H9 (cell line): ENCODE measurements around the gene NHS. TPM values are rescaled to one million over a fixed set of nuclear protein-coding genes. Genes with fewer than 3 reads are reported as not detected.

Experiments used
- DNase-seq: peaks from one replicate; pipeline ENCODE4 v3.0.0-alpha.2; 2017
- H2AFZ ChIP-seq: one replicate; pipeline ENCODE4 v1.6.1; 2013; ENCODE audit warnings: mild to moderate bottlenecking, low read length, control low read depth, moderate library complexity
- H2AK5ac ChIP-seq: 2 replicates; pipeline ENCODE4 v1.6.1; 2013; ENCODE audit warnings: low read length, control low read depth, mixed read lengths; ENCODE audit not compliant: insufficient read length
- H2BK120ac ChIP-seq: one replicate; pipeline ENCODE4 v1.6.1; 2013; ENCODE audit warnings: low read depth, mild to moderate bottlenecking, low read length, control low read depth, inconsistent platforms; ENCODE audit not compliant: poor library complexity, severe bottlenecking
- H2BK12ac ChIP-seq: 2 replicates; pipeline ENCODE4 v1.6.1; 2013; ENCODE audit warnings: low read length, control low read depth, mixed read lengths, low read depth; ENCODE audit not compliant: insufficient read length
- H2BK15ac ChIP-seq: 2 replicates; pipeline ENCODE4 v1.6.1; 2013; ENCODE audit warnings: low read depth, low read length, control low read depth
- H2BK20ac ChIP-seq: one replicate; pipeline ENCODE4 v1.6.1; 2013; ENCODE audit warnings: low read depth, mild to moderate bottlenecking, low read length, control low read depth, inconsistent platforms; ENCODE audit not compliant: poor library complexity, severe bottlenecking
- H2BK5ac ChIP-seq: 2 replicates; pipeline ENCODE4 v1.6.1; 2013; ENCODE audit warnings: low read length, control low read depth, mixed read lengths; ENCODE audit not compliant: insufficient read length
- H3K14ac ChIP-seq: 2 replicates; pipeline ENCODE4 v1.6.1; 2013; ENCODE audit warnings: low read length, control low read depth; ENCODE audit not compliant: insufficient read depth
- H3K18ac ChIP-seq: 2 replicates; pipeline ENCODE4 v1.6.1; 2013; ENCODE audit warnings: low read depth, mild to moderate bottlenecking, mixed read lengths, low read length, control low read depth; ENCODE audit not compliant: insufficient read length
- H3K23ac ChIP-seq: 2 replicates; pipeline ENCODE4 v1.6.1; 2013; ENCODE audit warnings: low read length, control low read depth, mixed read lengths, low read depth; ENCODE audit not compliant: insufficient read length
- H3K23me2 ChIP-seq: 2 replicates; pipeline ENCODE4 v1.6.1; 2013; ENCODE audit warnings: low read depth, mild to moderate bottlenecking, mixed read lengths, low read length, control low read depth; ENCODE audit not compliant: insufficient read length, poor library complexity, severe bottlenecking
- H3K27ac ChIP-seq: 2 replicates; pipeline ENCODE4 v1.5.1; 2013; ENCODE audit warnings: low read length, control low read depth, mixed read lengths, low read depth; ENCODE audit not compliant: insufficient read length
- H3K27me3 ChIP-seq: 2 replicates; pipeline ENCODE4 v1.6.1; 2013; ENCODE audit warnings: low read length, control low read depth, inconsistent platforms; ENCODE audit not compliant: insufficient read depth
- H3K4ac ChIP-seq: 2 replicates; pipeline ENCODE4 v1.6.1; 2013; ENCODE audit warnings: low read depth, mild to moderate bottlenecking, control low read depth, inconsistent platforms, low read length, moderate library complexity
- H3K4me1 ChIP-seq: 2 replicates; pipeline ENCODE4 v1.6.1; 2013; ENCODE audit warnings: low read length, control low read depth, inconsistent platforms; ENCODE audit not compliant: insufficient read depth
- H3K4me2 ChIP-seq: 2 replicates; pipeline ENCODE4 v1.6.1; 2013; ENCODE audit warnings: low read length, control low read depth, mixed read lengths; ENCODE audit not compliant: insufficient read length, insufficient read depth
- H3K56ac ChIP-seq: 2 replicates; pipeline ENCODE4 v1.6.1; 2013; ENCODE audit warnings: low read depth, mild to moderate bottlenecking, mixed read lengths, low read length, control low read depth; ENCODE audit not compliant: insufficient read length
- H3K79me1 ChIP-seq: 2 replicates; pipeline ENCODE4 v1.6.1; 2013; ENCODE audit warnings: low read depth, mild to moderate bottlenecking, moderate library complexity, low read length, control low read depth, inconsistent platforms; ENCODE audit not compliant: insufficient read depth, poor library complexity, severe bottlenecking
- H3K79me2 ChIP-seq: 2 replicates; pipeline ENCODE4 v1.6.1; 2013; ENCODE audit warnings: low read length, control low read depth, inconsistent platforms; ENCODE audit not compliant: insufficient read depth
- H3K9ac ChIP-seq: 2 replicates; pipeline ENCODE4 v1.6.1; 2013; ENCODE audit warnings: low read length, control low read depth, mixed read lengths; ENCODE audit not compliant: insufficient read length; ENCODE audit errors: extremely low read depth
- H3K9me3 ChIP-seq: one replicate; pipeline ENCODE4 v1.6.1; 2013; ENCODE audit warnings: low read depth, low read length, inconsistent platforms; ENCODE audit not compliant: control insufficient read depth
- H3T11ph ChIP-seq: one replicate; pipeline ENCODE4 v1.6.1; 2013; ENCODE audit warnings: mild to moderate bottlenecking, low read length, control low read depth, inconsistent platforms
- H4K20me1 ChIP-seq: one replicate; pipeline ENCODE4 v1.6.1; 2013; ENCODE audit not compliant: control insufficient read depth, insufficient read length, insufficient read depth
- H4K5ac ChIP-seq: 2 replicates; pipeline ENCODE4 v1.6.1; 2013; ENCODE audit warnings: low read depth, mild to moderate bottlenecking, mixed read lengths, low read length, control low read depth; ENCODE audit not compliant: insufficient read length
- H4K8ac ChIP-seq: replicated peaks from 2 replicates; pipeline ENCODE4 v1.6.1; 2013; ENCODE audit warnings: low read length, control low read depth, mixed read lengths, low read depth; ENCODE audit not compliant: insufficient read length
- H4K91ac ChIP-seq: 2 replicates; pipeline ENCODE4 v1.6.1; 2013; ENCODE audit warnings: low read depth, mild to moderate bottlenecking, moderate library complexity, mixed read lengths, low read length, control low read depth; ENCODE audit not compliant: insufficient read length
- H3K27ac Mint-ChIP-seq, 3 experiments: 2 replicates in 2 of 3; 3 replicates in 1 of 3; pipeline ENCODE4 v1.8.0; 2020 to 2021; ENCODE audit warnings: mixed read lengths in 3 of 3, mild to moderate bottlenecking in 1 of 3, moderate library complexity in 1 of 3
- H3K27me3 Mint-ChIP-seq: 2 replicates; pipeline ENCODE4 v1.8.0; 2021; ENCODE audit warnings: low read depth, mild to moderate bottlenecking, moderate library complexity, mixed read lengths
- H3K36me3 Mint-ChIP-seq, 3 experiments: 2 replicates in 2 of 3; 3 replicates in 1 of 3; pipeline ENCODE4 v1.8.0; 2020 to 2021; ENCODE audit warnings: low read depth in 3 of 3, mixed read lengths in 3 of 3; ENCODE audit not compliant: insufficient read depth in 1 of 3
- H3K4me1 Mint-ChIP-seq, 2 experiments: 2 replicates each; pipeline ENCODE4 v1.8.0; 2020; ENCODE audit warnings: mixed read lengths in 2 of 2
- H3K4me3 Mint-ChIP-seq, 2 experiments: 2 replicates in 1 of 2; 3 replicates in 1 of 2; pipeline ENCODE4 v1.8.0; 2020 to 2021; ENCODE audit warnings: mild to moderate bottlenecking in 2 of 2, mixed read lengths in 2 of 2, moderate library complexity in 1 of 2
- H3K9me3 Mint-ChIP-seq, 2 experiments: 2 replicates in 1 of 2; 3 replicates in 1 of 2; pipeline ENCODE4 v1.8.0; 2020; ENCODE audit warnings: mild to moderate bottlenecking in 2 of 2, mixed read lengths in 2 of 2, moderate library complexity in 1 of 2
- CTCF ChIP-seq: fragments of 200-600 bp; sonication (generic); conservative IDR thresholded peaks from 3 replicates; pipeline ENCODE4 v1.8.0; 2021; ENCODE audit warnings: antibody characterized with exemption, mild to moderate bottlenecking
- WGBS: extraction: QIAGEN DNeasy Blood & Tissue Kit; methylation state at CpG from one replicate; pipeline ENCODE4 v1.1.7; 2013; ENCODE audit warnings: missing lambda C conversion rate, low lambda C conversion rate, mixed read lengths; ENCODE audit not compliant: insufficient read length; ENCODE audit errors: extremely low coverage; 5-methylcytosine and 5-hydroxymethylcytosine counted together
- total RNA-seq: library from RNA; stranded (reverse); gene quantifications from 2 replicates; pipeline ENCODE4 v1.2.1, GENCODE V29; 2021

Gene NHS
- total RNA-seq, 1 experiment from 2014 or later = 8.7 TPM

DNA sequence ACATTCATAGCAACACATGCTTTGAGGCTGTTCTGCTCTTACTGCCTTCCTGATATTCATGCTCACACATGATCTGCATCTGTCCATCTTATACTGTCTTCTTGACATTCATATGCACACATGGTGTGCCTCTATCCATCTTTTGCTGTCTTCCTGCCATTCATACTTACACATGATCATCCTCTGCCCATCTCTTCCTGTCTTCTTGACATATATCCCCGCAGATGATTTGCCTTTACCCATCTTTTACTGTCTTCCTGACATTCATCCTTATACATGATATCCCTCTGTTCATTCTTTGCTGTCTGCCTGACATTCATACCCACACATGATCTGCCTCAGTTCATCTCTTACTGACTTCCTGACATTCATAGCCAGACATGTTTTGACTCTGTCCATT is 399.1 kb downstream of the NHS start:
- Mint-ChIP-seq H3K27ac (no peak overlapping the region), H3K27me3 (no peaks in the 10 kb centered on the region; the same call in 1 of the 2 replicates), H3K9me3 (peaks cover 19 to 20% of the 10 kb centered on the region in 2 experiments), H3K36me3 (no peaks in the 10 kb centered on the region; a peak in 1 of 7 replicates), H3K4me1 (peaks cover 2 to 3% of the 10 kb centered on the region in 2 experiments), H3K4me3 (no peak overlapping the region)
- no peak overlapping the region for H3K9ac ChIP-seq
- H3K23ac ChIP-seq = no peak overlapping the region
- H4K91ac ChIP-seq = no peak overlapping the region
- H3T11ph ChIP-seq = no peak overlapping the region
- no peak overlapping the region for H3K27ac ChIP-seq
- no peak overlapping the region for H3K4me2 ChIP-seq
- no peak overlapping the region for H2AK5ac ChIP-seq
- no peak overlapping the region for H2AFZ ChIP-seq
- no peak overlapping the region for H2BK120ac ChIP-seq
- H4K8ac ChIP-seq = no peak overlapping the region
- no peak overlapping the region for H3K56ac ChIP-seq
- no peak overlapping the region for H4K5ac ChIP-seq
- no peak for DNase-seq
- H3K23me2 ChIP-seq = no peaks in the 10 kb centered on the region
- H3K4me1 ChIP-seq = no peaks in the 10 kb centered on the region
- no peak overlapping the region for H3K4ac ChIP-seq
- no peak overlapping the region for H2BK20ac ChIP-seq
- H3K79me1 ChIP-seq = no peaks in the 10 kb centered on the region
- H3K79me2 ChIP-seq = no peaks in the 10 kb centered on the region
- H3K27me3 ChIP-seq = peaks cover 6% of the 10 kb centered on the region; the same call in 1 of the 2 replicates
- H3K9me3 ChIP-seq = peaks cover 30% of the 10 kb centered on the region
- H3K18ac ChIP-seq = no peak overlapping the region
- no peak overlapping the region for H2BK12ac ChIP-seq
- no peak for TF ChIP-seq CTCF
- H3K14ac ChIP-seq = no peak overlapping the region
- no CpG with 5 or more reads among the region's 1 CpG for WGBS
- H2BK5ac ChIP-seq = no peak overlapping the region
- no peak overlapping the region for H2BK15ac ChIP-seq
- H4K20me1 ChIP-seq = no peaks in the 10 kb centered on the region
